Embryonic facial prominence (tissue), 1 donor: ENCODE measurements around the gene ACACB.

Experiments used
- DNase-seq: peaks from one replicate; pipeline ENCODE4 v3.0.0-alpha.2; 2016; ENCODE audit errors: extremely low spot score

Gene ACACB

DNA sequence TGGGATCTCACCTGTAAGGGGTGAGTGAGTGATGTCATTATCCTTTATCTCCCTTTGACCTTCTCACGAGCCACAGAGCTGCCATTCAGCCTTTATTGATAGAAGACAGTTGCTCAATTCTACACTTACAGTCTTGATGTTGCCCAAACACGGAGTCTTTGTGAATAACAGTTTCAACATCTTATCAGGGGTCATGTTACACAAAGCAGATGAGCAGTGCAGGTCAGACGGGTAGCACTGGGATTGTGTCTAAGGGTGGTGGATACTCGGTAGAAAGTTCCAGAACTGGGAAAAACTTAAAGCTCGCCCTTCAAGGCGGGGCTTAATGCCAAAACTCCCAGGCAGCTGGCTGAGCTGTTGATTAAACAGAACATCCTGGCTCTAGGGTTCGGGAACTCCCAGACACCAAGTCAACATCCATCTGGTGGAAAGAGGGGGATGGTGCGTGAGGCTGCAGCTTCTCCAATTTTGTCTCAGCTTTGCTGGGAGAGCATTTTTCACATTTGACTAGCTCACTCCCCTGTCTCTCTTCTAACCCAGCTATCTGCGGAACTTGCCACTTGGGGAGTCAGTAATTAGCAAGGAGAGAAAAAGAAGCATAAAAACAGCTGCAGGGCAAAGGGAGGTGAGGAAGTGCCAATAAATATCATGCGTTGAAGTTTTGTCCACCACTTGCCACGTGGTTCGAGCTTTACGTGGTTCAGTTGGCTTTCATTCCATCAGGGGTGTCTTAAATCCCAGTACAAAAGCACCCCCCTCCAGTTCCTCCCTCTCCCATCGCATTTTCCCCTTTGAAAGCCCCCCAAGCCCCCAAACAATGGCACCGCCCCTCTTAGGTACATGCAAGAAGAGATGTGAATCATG lies 161.7 kb downstream of the ACACB start:
- no peak for DNase-seq

DNA sequence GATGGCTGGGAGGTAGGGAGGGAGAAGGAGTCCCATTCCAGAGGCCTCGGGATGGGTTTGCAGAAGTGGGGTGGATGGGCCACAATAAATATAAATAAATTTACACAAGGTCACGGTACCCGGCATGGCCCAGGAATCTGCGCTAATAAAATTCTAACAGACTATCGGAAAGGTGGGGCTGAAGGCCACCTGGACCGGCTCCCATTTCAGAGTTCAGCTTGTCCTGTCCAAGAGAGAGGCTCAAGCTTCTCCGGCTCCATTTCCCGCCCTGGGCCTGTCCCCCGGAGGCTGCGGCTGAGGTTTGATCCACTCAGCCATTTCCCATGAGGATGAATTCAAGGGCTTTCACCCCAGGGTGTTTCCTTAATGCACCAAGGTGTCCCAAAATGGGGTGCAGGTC lies 162.5 kb downstream of the ACACB start:
- no peak for DNase-seq

DNA sequence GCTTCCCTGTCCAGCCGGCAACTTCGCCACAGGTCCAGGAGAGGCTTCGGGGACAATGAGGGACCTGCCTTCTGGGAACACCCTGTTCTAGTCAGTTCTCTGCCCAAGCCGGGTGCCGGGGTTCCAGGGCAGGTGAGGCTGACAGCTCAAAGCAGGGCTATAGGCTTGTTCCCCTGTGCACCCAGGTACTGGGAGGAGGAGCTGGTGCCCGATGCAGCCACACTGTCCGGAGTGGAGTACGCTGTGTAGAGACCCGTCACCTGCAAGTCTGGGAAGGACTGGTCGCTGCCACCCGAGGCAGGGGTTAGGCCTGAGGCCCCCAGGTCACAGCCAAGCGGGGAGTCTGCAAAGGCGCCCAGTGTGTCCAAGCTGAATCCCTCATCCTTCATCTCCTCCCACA lies 163.1 kb downstream of the ACACB start:
- no peak for DNase-seq

DNA sequence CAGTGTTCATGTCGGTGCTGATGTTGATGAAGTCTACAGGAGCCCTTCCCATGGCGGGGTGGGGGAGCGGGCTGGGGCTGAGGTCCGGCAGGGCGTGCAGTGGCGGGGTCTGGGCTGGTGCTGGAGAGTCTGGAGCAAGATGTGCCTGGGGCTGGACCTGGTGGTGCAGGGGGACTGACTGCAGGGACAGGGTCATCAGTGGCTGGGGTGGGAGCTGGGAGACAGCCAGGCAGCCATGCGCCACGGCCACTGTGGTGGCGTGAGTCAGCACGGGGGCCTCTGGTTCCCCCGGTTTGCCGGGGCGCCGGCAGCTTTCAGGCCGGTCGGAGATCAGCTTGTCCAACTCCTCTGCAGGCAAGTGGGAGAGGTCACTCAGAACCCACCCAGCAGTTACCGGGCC lies 165.1 kb downstream of the ACACB start:
- DNase-seq, result no peak

DNA sequence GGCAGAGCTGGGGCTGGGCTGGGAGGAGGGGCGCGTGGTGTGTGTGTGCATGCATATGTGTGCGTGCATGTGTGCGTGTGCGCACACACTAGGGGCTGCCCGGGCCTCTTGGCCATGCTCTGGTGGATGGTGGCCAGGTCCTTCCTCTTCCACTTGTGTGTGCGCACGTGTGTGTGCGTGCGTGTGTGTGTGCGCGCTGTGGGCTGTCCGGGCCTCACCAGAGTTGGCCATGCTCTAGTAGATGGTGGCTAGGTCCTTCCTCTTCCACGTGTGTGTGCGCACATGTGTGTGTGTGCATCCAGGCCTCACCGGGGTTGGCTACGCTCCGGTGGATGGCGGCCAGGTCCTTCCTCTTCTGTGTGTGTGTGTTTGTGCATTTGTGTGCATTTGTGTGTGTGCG lies 168.0 kb downstream of the ACACB start:
- no peak for DNase-seq

DNA sequence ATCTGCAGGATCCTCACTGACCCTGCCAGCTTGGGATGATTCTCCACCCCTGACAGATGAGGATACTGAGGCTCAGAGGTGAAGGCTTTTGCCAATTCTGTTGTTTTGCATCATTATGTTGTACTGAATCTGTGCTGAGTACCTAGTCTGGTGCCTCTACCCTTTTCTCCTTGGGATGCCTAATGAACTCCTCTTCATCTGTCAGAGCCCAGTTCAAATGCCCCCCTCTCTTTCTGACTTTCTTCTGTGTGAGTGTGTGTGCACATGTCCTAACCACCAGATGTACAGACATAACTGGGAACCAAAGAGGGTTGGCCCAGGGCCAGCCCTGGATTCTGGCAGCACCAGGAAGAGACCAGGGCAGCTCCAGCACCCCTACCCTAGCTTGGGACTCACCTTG lies 169.9 kb downstream of the ACACB start:
- no peak for DNase-seq

DNA sequence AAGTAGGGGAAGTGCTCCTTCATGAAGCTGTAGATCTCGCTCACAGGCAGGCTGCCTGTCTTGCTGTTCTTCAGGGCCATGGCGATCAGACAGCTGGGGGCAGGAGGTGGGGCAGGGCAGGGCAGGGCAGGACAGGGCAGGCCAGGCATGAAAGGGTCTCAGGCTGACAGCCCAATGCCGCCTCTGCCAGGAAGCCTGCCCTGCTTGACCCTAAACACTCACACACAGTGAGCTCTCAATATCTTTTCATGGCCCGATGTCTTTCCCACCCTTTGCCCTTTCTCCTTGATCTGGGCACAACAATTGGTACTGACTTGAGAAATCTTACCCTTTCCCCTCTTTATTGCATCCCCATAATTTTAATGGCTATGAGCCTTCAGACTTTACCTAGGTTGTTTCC lies 170.3 kb downstream of the ACACB start:
- DNase-seq, result no peak

DNA sequence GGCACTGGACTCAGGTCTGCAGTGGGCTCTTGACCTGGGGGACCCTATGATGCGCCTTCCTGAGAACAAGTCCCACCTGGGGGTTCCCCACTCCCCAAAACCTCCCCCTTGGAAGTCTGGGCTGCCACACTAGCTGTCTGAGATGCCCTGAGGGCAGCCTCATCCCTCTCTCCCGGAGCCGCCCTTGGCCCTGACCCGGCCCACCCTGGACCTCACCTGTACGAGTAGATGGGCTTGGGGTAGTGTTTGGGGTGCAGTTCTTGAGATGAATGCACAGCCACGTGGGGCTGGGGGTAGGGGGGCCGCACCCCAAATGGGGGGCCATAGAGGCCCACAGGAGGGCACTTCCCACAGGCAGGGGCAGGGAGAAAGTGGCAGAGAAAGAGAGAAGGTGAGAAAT lies 170.8 kb downstream of the ACACB start:
- no peak for DNase-seq

DNA sequence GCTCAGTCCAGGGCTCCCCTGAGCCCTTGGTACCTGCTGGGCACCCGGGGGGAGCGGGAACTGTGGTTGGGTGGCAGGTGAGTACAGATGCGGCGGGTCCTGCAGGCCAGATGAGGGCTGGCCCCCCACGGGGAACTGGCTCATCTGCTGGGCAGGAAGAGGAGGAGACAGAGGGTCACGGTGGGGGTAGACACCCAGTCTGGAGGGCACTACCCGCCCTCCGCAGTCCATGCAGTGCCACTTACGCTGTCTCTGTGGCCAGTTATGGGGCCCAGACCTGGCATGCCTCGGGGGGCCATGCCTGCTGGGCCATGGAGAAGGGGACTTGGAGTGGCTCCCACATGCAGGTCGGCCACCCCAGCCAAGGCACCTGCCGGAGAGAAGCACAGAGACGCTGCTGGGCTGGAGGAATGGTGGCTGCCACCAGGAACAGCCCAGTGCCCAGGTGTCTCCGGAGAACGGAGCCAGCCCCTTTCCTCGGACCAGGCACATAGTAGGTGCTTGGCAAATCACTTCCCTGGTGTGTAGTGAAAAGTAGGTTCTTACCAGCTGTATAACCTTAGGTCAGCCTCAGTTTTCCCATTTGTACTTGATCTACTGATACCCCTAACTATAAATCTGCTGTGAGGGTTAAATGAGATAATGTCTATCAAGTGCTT lies 171.6 kb downstream of the ACACB start:
- no peak for DNase-seq

DNA sequence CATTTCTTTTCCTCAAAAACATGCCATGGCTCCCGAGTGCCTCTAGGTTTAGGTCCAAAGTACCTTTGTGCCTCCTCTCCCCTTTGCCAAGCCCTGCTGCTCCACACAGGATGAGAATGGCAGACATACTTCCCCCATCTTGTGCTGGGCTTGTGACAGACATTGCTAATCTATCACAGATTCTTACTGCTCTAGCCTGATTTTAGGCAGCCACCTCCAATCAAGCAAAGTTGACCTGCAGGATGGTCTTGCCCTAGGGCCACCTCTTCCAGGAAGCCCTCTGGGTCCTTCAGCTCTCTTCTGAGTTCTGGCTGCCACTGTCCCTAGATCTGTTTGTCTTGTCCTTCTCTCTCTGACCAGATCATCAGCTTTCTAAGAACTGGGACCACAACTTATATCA lies 172.2 kb downstream of the ACACB start:
- DNase-seq, result no peak

DNA sequence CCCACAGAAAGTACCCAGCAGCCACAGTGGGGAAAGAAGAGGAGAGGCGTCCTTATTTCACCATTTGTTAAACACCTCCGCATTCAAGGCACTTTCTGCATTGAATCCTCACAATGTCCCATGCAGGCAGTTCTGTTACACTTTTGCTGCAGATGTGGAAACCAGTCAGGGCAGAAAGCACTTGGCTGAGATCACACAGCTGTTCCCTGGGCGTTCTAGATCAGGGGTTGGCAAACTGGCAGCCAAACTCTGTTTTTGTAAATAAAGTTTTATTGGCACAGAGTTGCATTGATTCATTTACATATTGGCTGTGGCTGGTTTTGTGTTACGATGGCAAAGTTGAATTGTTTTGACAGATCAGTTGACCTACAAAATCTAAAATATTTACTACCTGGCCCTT lies 172.6 kb downstream of the ACACB start:
- DNase-seq, result no peak

DNA sequence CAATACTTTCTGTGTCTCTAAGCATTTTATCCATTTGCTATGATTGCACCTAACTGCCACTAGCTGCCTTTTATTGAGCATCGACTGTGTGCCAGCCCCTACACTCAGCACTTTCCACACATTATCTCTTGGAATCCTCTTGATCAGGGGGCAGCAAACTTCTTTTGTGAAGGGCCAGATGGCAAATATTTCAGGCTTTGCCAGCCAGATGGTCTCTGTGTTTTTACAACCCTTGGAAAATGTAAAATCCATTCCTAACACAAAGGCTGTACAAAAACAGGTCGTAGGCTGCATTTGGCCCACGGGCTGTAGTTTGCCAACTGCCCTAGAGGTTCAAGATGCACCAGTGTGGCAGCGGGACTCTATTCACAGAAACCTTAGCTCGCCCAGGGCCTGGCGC lies 173.2 kb downstream of the ACACB start:
- no peak for DNase-seq

DNA sequence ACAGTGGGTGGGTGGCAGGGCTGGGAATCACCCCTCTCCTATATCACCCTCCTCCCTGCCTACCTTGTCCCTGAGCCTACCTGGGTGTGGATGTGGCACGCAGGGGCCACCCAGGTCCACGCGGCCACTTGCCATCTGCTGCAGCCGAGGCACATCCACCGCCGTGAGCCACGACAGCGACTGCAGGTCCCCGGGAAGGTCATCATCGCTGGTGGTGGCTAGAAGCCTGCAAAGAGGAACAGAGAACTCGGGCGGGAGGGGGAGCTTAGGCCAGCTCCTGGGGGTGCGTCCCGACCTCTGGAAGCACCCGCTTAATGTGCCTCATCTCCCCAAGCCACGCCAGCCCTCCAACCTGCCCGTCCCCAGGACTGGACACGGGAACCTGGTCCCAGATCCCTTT lies 173.7 kb downstream of the ACACB start:
- no peak for DNase-seq

DNA sequence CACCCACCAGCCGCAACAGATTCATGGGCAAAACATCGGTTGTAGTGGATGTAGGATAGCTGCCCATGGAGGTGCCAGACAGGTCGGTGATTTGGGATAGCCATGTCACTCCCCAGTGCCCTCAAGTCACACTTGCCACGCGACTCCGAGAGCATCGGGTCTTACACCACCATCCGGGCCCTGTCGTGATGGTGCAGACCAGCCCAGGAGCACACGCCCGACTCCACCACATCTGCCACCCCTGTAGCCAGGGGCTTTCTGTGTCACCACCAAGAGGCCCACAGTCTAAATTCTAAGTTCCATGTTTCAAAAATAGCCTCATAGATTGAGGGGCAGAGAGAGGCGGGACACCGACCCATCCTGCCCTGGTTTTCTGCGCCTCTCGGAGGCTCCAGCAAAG lies 174.7 kb downstream of the ACACB start:
- no peak for DNase-seq

DNA sequence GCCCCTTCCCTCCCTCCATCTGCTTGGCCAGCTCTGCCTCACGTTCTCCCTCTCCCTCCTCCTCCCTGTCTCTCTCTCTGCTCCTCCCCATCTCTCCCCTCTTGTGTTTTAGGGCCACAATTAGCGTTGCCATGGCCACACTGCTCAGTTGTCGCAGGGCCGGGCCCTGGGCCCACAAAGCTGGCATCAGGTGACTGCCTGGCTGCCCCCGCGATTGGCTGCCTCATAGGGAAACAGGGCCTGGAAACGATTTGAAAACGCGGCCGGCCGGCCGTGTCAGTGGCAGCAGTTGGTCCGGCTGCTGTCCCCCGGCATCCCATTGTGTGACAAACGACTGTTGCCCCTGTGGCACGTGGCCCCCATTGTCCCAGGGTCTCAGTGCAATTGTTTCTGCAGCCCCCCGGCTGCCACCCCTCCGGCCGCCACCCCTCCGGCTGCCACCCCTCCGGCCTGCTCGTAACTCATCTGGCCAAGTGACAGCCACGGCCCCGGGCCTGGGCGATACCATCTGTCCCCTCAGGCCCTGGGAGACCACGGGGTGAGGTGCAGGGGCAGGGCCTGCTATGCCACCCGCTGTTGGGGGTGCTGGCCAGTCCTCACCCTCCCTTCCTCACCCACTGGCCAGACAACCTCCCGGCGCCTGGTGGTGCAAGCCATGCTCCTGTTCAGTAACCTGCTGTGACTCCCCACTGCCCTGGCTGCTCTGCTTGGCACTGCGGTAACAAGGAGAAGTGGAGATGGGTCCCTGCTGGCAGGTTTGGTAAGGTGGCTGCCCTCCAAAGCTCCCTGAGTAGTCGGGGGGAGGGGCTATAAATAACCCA lies 175.3 kb downstream of the ACACB start:
- peak; percentile 70 for DNase-seq

DNA sequence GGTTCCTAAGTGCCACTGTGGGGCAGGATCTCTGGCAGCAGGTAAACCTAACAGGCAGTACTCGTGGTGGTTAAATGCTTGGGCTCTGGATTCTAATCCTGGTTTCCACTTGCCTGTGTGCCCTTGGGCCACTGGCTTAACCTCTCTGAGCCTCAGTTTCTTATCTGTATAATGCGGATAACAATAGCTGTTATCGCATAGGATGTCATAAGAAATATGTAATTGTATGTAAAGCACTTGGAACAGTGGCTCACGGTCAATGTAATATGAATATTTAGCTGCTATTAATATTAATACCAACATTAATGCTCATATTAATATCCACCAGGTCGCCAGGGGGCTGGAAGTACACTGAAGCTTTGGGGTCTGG lies 175.9 kb downstream of the ACACB start:
- DNase-seq, result no peak

DNA sequence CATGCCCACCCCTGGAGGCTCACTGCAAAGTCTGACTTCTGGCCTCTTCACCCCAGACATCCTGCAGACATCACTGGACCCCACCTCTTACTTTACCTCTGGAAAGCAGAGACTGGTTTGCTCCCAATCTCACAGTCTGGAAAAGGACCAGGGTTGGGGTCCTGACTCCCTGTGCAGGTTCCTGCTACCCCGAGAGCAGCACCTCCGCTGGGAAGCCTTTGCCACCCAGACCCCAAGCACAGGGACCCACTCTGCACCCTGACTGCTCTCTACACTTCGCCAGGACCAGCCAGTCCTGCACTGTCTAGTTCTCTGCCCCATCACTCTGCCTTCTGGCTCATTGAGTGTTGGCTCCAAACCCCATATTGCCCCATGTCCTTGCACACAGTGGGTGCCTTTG lies 176.7 kb downstream of the ACACB start:
- DNase-seq, result no peak

DNA sequence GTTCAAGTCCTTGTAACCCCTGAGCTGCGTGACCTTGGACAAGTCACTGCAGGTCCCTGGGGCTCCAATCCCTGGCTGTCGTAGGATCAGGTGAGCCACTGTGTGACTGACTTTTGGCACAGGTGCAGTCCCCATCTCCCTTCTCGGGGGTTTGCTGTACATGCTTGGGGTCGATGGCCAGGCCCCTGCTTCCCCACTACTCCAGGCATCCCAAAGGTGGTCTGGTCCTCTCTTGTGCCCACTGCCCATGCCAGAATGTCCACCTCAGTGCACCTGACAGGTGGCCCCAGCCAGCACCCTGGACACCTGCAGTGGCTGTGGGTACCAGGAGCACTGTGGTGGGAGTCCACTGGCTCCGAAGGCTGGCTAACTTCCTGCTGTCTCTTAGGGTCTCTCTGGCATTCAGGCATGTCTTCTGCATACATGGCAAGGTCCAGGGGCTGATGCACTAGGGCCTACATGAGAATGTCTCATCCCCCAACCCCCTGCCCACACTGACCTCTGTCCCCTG lies 178.0 kb downstream of the ACACB start:
- DNase-seq, result no peak

DNA sequence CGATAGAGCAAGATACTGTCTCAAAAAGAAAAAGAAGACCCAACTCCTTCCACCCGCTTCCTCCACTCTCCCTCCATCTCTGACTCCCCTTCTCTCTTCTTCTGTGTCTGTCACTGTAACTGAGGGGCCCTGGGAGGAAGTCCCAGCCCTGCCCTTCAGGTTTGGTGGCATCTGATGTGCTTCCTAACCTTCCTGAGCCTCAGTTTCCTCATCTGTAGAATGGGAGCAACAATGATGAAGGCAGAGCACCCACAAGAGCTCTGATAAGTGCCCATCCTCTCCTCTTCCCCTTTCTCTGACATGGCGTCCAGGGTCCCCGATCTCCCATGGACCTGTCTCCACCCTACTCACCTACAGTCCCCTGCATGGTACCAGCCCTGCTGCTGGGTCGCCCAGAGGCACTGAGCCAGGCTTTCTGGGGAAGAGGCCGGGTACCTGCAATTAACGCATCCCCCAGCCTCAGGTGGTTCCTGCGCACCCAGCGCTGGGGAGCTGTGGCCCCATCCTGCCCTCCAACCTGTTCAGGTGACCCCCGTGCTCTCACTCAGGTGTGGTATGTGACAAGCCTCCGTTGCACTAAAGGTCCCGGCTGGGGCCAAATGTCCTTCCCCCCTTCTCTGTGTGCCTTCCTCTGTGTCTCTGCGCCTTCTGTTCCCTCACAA lies 179.5 kb downstream of the ACACB start:
- DNase-seq, result no peak

DNA sequence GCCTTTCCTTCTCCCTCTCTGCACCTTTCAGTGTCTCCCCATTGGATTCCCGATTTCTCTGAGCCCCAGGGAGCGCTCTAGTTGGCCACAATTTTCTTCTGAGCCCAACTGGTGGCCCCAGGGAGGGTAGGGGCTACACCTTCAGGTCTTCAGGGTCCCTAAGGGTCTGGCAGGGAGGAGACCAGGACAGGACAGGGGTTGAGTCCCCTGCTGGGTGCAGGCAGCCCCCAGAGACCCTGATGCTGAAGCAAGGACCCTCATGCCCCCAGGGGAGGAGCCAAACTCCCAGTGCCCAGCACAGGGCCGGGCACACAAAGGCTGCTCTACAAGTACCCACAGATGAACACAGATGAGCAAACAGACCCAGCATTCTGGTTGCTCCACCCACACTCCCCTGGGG lies 180.0 kb downstream of the ACACB start:
- DNase-seq, result no peak

DNA sequence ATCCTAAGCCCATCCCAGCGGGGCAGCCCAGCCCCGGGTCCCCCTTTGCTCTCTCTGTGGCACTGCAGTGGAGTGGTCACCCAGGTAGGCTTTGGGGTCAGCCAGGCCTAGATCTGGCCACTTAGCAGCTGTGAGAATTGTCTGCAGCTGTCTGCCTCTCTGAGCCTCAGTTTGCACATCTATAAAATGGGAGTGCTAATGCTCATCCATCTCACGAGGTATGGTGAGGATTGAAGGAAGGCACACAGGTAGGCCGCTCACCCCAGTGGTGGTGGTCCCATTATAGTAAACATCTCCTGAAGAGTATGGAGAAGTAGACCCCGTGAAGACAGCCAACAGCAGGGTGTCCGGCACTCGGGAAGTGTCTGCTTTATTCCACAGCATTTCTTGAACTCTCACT lies 183.5 kb downstream of the ACACB start:
- no peak for DNase-seq

DNA sequence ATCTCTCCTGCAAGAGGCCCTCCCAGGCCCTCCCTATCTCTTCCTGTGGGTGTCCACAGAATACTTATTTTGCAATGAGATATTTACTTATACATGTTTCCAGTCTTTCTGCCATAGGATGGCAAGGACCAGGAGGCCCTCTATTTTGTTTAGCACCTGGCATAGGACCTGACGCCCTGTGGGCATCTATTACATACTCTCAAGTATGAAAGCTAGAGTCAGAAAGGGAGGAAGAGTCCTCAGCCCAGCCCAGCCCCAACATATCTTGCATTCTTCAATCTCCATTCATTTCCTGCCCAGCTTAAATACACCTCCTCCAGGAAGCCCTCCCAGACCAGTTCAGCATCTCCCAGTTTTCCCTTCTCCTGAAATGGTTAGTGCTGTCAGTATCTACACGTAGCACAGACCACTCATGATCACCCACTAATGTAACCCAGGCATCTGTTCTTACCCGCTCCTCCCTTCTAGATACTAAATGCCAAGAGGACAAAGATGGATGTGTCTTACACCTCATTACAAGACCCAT lies 185.3 kb downstream of the ACACB start:
- no peak for DNase-seq
